IPS-15b (cell line): Measurements from ENCODE around the gene SLC12A8.

Experiments used
- H3K27me3 ChIP-seq: one replicate; pipeline ENCODE4 v1.6.1; 2013; ENCODE audit warnings: low read length; ENCODE audit not compliant: control insufficient read depth, insufficient read depth
- H3K36me3 ChIP-seq: one replicate; pipeline ENCODE4 v1.6.1; 2013; ENCODE audit warnings: low read length; ENCODE audit not compliant: control insufficient read depth, insufficient read depth
- H3K4me1 ChIP-seq: one replicate; pipeline ENCODE4 v1.6.1; 2013; ENCODE audit warnings: mild to moderate bottlenecking, low read length; ENCODE audit not compliant: control insufficient read depth, insufficient read depth
- H3K4me3 ChIP-seq: one replicate; pipeline ENCODE4 v1.5.1; 2013; ENCODE audit warnings: low read depth, low read length
- H3K9ac ChIP-seq: one replicate; pipeline ENCODE4 v1.6.1; 2013; ENCODE audit warnings: low read depth, mild to moderate bottlenecking, low read length
- H3K9me3 ChIP-seq: one replicate; pipeline ENCODE4 v1.6.1; 2013; ENCODE audit warnings: mild to moderate bottlenecking, low read length; ENCODE audit not compliant: control insufficient read depth, insufficient read depth

The SLC12A8 gene

GRCh38 chr3:125160606-125161371 lies 51.8 kb downstream of the SLC12A8 start:
- H3K4me3 ChIP-seq, result no peak overlapping the region
- H3K9ac ChIP-seq, result no peak overlapping the region
- peaks cover 6% of the 10 kb centered on the region for H3K4me1 ChIP-seq
- no peaks in the 10 kb centered on the region for H3K9me3 ChIP-seq
- peaks cover 2% of the 10 kb centered on the region for H3K36me3 ChIP-seq
- H3K27me3 ChIP-seq, result no peaks in the 10 kb centered on the region

- Histone ChIP-seq H3K4me3 (no peak overlapping the region), H3K36me3 (no peaks in the 10 kb centered on the region), H3K4me1 (peaks cover 6% of the 10 kb centered on the region), H3K27me3 (no peaks in the 10 kb centered on the region), H3K9me3 (no peaks in the 10 kb centered on the region), H3K9ac (no peak overlapping the region)
These were observed 55.4 kb downstream of the SLC12A8 start for GRCh38 chr3:125157183-125157582.

- no peak overlapping the region for H3K4me3 ChIP-seq
- H3K9me3 ChIP-seq, result no peaks in the 10 kb centered on the region
- no peaks in the 10 kb centered on the region for H3K27me3 ChIP-seq
- H3K36me3 ChIP-seq, result no peaks in the 10 kb centered on the region
- peaks cover 6% of the 10 kb centered on the region for H3K4me1 ChIP-seq
- H3K9ac ChIP-seq, result no peak overlapping the region
These were observed 56.1 kb downstream of the SLC12A8 start for GRCh38 chr3:125156456-125156855.

GRCh38 chr3:125154800-125155269 lies 57.7 kb downstream of the SLC12A8 start:
- Histone ChIP-seq H3K9ac (no peak overlapping the region), H3K27me3 (no peaks in the 10 kb centered on the region), H3K36me3 (no peaks in the 10 kb centered on the region), H3K9me3 (no peaks in the 10 kb centered on the region), H3K4me1 (peaks cover 6% of the 10 kb centered on the region), H3K4me3 (no peak overlapping the region)

- no peaks in the 10 kb centered on the region for H3K36me3 ChIP-seq
- no peak overlapping the region for H3K4me3 ChIP-seq
- H3K9ac ChIP-seq, result no peak overlapping the region
- no peaks in the 10 kb centered on the region for H3K27me3 ChIP-seq
- no peaks in the 10 kb centered on the region for H3K9me3 ChIP-seq
- H3K4me1 ChIP-seq, result peaks cover 6% of the 10 kb centered on the region
These were observed 58.4 kb downstream of the SLC12A8 start for GRCh38 chr3:125154110-125154509.

GRCh38 chr3:125152951-125153350 lies 59.6 kb downstream of the SLC12A8 start:
- H3K4me3 ChIP-seq, result no peak overlapping the region
- no peaks in the 10 kb centered on the region for H3K36me3 ChIP-seq
- no peaks in the 10 kb centered on the region for H3K27me3 ChIP-seq
- H3K4me1 ChIP-seq, result peaks cover 6% of the 10 kb centered on the region
- no peaks in the 10 kb centered on the region for H3K9me3 ChIP-seq
- no peak overlapping the region for H3K9ac ChIP-seq

- H3K9me3 ChIP-seq, result no peaks in the 10 kb centered on the region
- H3K9ac ChIP-seq, result no peak overlapping the region
- H3K27me3 ChIP-seq, result no peaks in the 10 kb centered on the region
- peaks cover 6% of the 10 kb centered on the region for H3K4me1 ChIP-seq
- no peaks in the 10 kb centered on the region for H3K36me3 ChIP-seq
- no peak overlapping the region for H3K4me3 ChIP-seq
These were observed 60.6 kb downstream of the SLC12A8 start for GRCh38 chr3:125151916-125152315.

GRCh38 chr3:125151442-125151817 lies 61.1 kb downstream of the SLC12A8 start:
- Histone ChIP-seq H3K27me3 (no peaks in the 10 kb centered on the region), H3K4me3 (no peak overlapping the region), H3K9me3 (no peaks in the 10 kb centered on the region), H3K4me1 (peaks cover 6% of the 10 kb centered on the region), H3K9ac (no peak overlapping the region), H3K36me3 (no peaks in the 10 kb centered on the region)

GRCh38 chr3:125150525-125151441 lies 61.8 kb downstream of the SLC12A8 start:
- H3K27me3 ChIP-seq, result no peaks in the 10 kb centered on the region
- H3K36me3 ChIP-seq, result no peaks in the 10 kb centered on the region
- H3K9me3 ChIP-seq, result no peaks in the 10 kb centered on the region
- H3K4me3 ChIP-seq, result no peak overlapping the region
- peaks cover under 1% of the 10 kb centered on the region for H3K4me1 ChIP-seq
- H3K9ac ChIP-seq, result no peak overlapping the region

- Histone ChIP-seq H3K4me3 (no peak overlapping the region), H3K36me3 (no peaks in the 10 kb centered on the region), H3K9me3 (no peaks in the 10 kb centered on the region), H3K27me3 (no peaks in the 10 kb centered on the region), H3K9ac (no peak overlapping the region), H3K4me1 (no peaks in the 10 kb centered on the region)
These were observed 63.1 kb downstream of the SLC12A8 start for GRCh38 chr3:125149462-125149861.

GRCh38 chr3:125148836-125149235 lies 63.7 kb downstream of the SLC12A8 start:
- Histone ChIP-seq H3K4me3 (no peak overlapping the region), H3K4me1 (peaks cover 4% of the 10 kb centered on the region), H3K9me3 (no peaks in the 10 kb centered on the region), H3K9ac (no peak overlapping the region), H3K36me3 (no peaks in the 10 kb centered on the region), H3K27me3 (no peaks in the 10 kb centered on the region)
